OCI-LY1 (cell line): ENCODE results near the gene HSPB9.
A peak's percentile ranks its signal among the peaks of the same experiment; 100 is the strongest.

ENCODE experiments used
- H2AFZ ChIP-seq: fragments of 200-600 bp; sonication (generic), shearing (Covaris generic); 2 replicates; pipeline ENCODE4 v1.6.0; 2014; ENCODE audit warnings: antibody characterized with exemption, mild to moderate bottlenecking, low read length
- H3F3A ChIP-seq: fragments of 200-600 bp; sonication (generic), shearing (Covaris generic); 2 replicates; pipeline ENCODE4 v1.6.0; 2014; ENCODE audit warnings: mild to moderate bottlenecking, antibody characterized with exemption, low read length, moderate library complexity; ENCODE audit not compliant: insufficient read depth
- H3K27ac ChIP-seq: fragments of 200-600 bp; sonication (generic); 2 replicates; pipeline ENCODE4 v1.5.1; 2014; ENCODE audit warnings: low read length, mixed run types, mild to moderate bottlenecking, low read depth; ENCODE audit not compliant: poor library complexity, severe bottlenecking
- H3K27me3 ChIP-seq: fragments of 200-600 bp; sonication (generic); 2 replicates; pipeline ENCODE4 v1.6.0; 2014; ENCODE audit warnings: antibody characterized with exemption, mild to moderate bottlenecking, low read length, moderate library complexity; ENCODE audit not compliant: insufficient read depth
- H3K36me3 ChIP-seq: fragments of 200-600 bp; sonication (generic); 2 replicates; pipeline ENCODE4 v1.6.1; 2014; ENCODE audit warnings: mild to moderate bottlenecking, antibody characterized with exemption, low read length, moderate library complexity, mixed read lengths; ENCODE audit not compliant: insufficient read depth
- H3K4me1 ChIP-seq: fragments of 200-600 bp; sonication (generic); 2 replicates; pipeline ENCODE4 v1.5.1; 2014; ENCODE audit warnings: mild to moderate bottlenecking, low read length, moderate library complexity; ENCODE audit not compliant: insufficient read depth, severe bottlenecking
- H3K4me2 ChIP-seq: fragments of 200-600 bp; sonication (generic), shearing (Covaris generic); 2 replicates; pipeline ENCODE4 v1.6.1; 2014; ENCODE audit warnings: low read length
- H3K4me3 ChIP-seq: fragments of 200-600 bp; sonication (generic); 2 replicates; pipeline ENCODE4 v1.5.1; 2014; ENCODE audit warnings: low read length, low read depth, mild to moderate bottlenecking, mixed read lengths; ENCODE audit not compliant: poor library complexity, severe bottlenecking
- H3K79me2 ChIP-seq: fragments of 200-600 bp; shearing (Covaris generic); 2 replicates; pipeline ENCODE4 v1.6.1; 2016; ENCODE audit warnings: mixed run types, low read length, mixed read lengths; ENCODE audit not compliant: insufficient read depth
- H3K9ac ChIP-seq: fragments of 200-600 bp; sonication (generic), shearing (Covaris generic); 2 replicates; pipeline ENCODE4 v1.6.1; 2014; ENCODE audit warnings: mild to moderate bottlenecking, low read length, mixed read lengths
- H3K9me2 ChIP-seq: fragments of 200-600 bp; sonication (generic), shearing (Covaris generic); 2 replicates; pipeline ENCODE4 v1.6.1; 2014; ENCODE audit warnings: low read depth, mild to moderate bottlenecking, low read length, mixed read lengths
- H3K9me3 ChIP-seq: fragments of 200-600 bp; shearing (Covaris generic); 2 replicates; pipeline ENCODE4 v1.6.1; 2014; ENCODE audit warnings: low read length, mixed read lengths
- H4K20me1 ChIP-seq: fragments of 200-600 bp; sonication (generic), shearing (Covaris generic); 2 replicates; pipeline ENCODE4 v1.6.0; 2016; ENCODE audit warnings: mild to moderate bottlenecking, low read length; ENCODE audit not compliant: insufficient read depth
- EZH2 ChIP-seq: fragments of 200-600 bp; sonication (generic), shearing (Covaris generic); IDR thresholded peaks from 2 replicates; pipeline ENCODE4 v1.8.0; 2017; ENCODE audit warnings: borderline replicate concordance, mixed run types, mild to moderate bottlenecking, antibody characterized with exemption, low read length, moderate library complexity, mixed read lengths
- TF ChIP-seq, protein P1 (sequence below): fragments of 200-600 bp; sonication (generic), shearing (Covaris generic); IDR thresholded peaks from 2 replicates; pipeline ENCODE4 v1.5.1; 2017; ENCODE audit warnings: mild to moderate bottlenecking, antibody characterized with exemption, low read length, moderate library complexity, mixed read lengths

Gene HSPB9

DNA sequence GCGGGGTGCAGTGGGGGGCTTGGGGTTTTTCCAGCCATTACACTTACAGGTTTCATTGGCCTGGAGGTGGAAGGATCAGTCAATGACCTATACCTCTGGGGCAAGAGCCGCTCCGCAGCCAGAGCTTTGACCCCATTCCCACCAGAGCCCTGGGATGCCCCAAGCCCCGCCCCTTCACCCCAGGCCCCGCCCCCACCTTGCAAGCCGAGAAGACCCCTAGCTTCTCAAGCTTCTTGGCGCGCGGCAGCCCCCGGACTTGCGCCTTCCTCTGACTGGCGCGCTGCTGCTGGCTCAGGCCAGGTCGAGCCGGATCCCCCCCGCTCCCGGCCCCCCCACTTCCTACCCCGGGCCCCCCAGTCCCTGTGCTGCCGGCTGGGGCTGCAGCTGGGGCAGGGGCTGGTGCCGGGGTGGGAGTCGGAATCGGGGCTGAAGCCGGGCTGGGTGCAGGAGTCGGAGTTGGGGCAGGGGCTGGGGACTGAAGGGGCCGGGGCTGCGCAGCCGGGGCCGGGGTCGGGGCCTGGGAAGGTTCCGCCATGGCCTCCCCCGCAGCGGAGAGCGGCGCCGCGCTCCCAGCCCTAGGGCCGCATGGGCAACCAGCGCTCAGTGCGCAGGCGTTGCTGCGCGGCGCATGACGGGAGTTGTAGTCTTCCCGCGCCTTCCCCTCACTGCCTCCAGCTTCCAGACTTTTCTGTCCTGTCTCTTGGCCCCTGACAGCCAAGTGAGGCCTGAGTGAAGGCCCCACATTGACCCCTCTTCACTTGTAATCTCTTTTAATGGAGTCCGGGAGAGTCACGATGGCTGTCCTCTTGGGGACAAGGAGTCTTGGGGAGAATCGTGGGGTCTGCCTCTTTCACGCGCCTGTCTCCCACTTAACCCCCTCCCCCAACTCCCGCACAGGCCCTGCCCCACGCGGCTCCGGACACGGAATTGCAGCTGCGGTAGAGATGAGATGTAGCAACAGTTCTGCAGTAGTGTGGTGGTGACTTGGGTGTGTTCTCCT is 1.5 kb upstream of the HSPB9 start, which contains the start of gene KAT2A:
TSS of gene KAT2A (minus strand) at position 598 of the 1,000 bp plus-strand sequence. CDS start at position 535, 63 bp downstream.
- peaks cover 36% of the 10 kb centered on the region for H3K36me3 ChIP-seq
- no peaks in the 10 kb centered on the region for H3K9me2 ChIP-seq
- no peak within 1 kb of the TSS for H2AFZ ChIP-seq
- no peaks in the 10 kb centered on the region for H3K79me2 ChIP-seq
- H3K27ac ChIP-seq = peak within 1 kb of the TSS; percentile 64
- H3K4me3 ChIP-seq = peak within 1 kb of the TSS; percentile 83
- H3K9me3 ChIP-seq = no peaks in the 10 kb centered on the region
- peaks cover 37% of the 10 kb centered on the region for H3K4me1 ChIP-seq
- no peaks in the 10 kb centered on the region for H3F3A ChIP-seq
- peak within 1 kb of the TSS; percentile 99 for H3K4me2 ChIP-seq
- H3K9ac ChIP-seq = peak within 1 kb of the TSS; percentile 93
- no peaks in the 10 kb centered on the region for H4K20me1 ChIP-seq
- TF ChIP-seq, protein P1, sequence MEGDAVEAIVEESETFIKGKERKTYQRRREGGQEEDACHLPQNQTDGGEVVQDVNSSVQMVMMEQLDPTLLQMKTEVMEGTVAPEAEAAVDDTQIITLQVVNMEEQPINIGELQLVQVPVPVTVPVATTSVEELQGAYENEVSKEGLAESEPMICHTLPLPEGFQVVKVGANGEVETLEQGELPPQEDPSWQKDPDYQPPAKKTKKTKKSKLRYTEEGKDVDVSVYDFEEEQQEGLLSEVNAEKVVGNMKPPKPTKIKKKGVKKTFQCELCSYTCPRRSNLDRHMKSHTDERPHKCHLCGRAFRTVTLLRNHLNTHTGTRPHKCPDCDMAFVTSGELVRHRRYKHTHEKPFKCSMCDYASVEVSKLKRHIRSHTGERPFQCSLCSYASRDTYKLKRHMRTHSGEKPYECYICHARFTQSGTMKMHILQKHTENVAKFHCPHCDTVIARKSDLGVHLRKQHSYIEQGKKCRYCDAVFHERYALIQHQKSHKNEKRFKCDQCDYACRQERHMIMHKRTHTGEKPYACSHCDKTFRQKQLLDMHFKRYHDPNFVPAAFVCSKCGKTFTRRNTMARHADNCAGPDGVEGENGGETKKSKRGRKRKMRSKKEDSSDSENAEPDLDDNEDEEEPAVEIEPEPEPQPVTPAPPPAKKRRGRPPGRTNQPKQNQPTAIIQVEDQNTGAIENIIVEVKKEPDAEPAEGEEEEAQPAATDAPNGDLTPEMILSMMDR = no peak
- no peak for TF ChIP-seq EZH2
- H3K27me3 ChIP-seq = no peaks in the 10 kb centered on the region

DNA sequence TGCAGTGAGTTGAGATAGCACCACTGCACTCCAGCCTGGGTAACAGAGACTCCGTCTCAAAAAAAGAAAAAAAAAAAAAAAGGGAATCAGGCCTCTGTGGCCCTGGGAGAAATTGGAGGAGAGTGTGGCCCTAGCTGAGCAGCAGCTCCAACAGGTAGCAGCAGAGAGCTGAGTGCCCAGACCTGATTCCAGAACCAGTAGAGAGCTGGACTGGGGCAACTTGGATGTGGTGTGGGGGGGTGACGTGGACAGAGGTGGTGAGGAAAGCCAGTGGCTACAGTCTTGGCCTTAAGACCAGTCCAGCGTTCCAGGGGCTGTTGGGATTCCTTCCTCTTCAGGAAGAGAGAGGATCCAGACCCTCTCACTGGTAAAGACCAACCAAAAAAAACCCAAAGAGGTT is 1.7 kb downstream of the HSPB9 start:
- H3K4me3 ChIP-seq = no peak overlapping the region
- H3K36me3 ChIP-seq = peaks cover 46% of the 10 kb centered on the region
- 0 out of 2 replicates have a peak, but pooled peaks cover 4% of the 10 kb centered on the region for H3F3A ChIP-seq
- H3K9ac ChIP-seq = no peak overlapping the region
- H3K4me1 ChIP-seq = peaks cover 20% of the 10 kb centered on the region
- no peaks in the 10 kb centered on the region for H3K9me3 ChIP-seq
- H4K20me1 ChIP-seq = no peaks in the 10 kb centered on the region
- H2AFZ ChIP-seq = no peak overlapping the region
- H3K79me2 ChIP-seq = no peaks in the 10 kb centered on the region
- TF ChIP-seq EZH2 = no peak
- TF ChIP-seq, protein P1 = no peak
- H3K27me3 ChIP-seq = no peaks in the 10 kb centered on the region
- no peak overlapping the region for H3K4me2 ChIP-seq
- H3K27ac ChIP-seq = no peak overlapping the region
- no peaks in the 10 kb centered on the region for H3K9me2 ChIP-seq

DNA sequence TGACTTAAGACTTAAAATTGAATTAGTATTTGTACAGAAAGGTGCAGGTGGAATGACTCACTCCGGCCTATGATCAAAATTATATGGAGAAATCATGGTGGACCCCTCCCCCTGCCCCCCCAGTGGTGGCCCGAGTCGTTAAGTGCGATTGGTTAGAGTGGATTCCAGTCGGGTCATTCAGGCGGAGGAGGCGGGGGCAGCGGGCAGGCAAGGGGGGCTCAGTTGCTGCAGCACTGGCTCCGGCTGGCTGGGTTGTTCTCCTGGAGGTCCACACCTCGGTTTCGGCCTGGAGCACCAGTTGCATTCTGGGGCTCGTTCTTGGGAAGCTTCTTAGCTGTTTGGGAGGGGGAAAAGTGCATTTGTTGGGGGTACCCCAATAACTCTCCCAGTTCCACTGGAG is 3.0 kb downstream of the HSPB9 start:
- H3K36me3 ChIP-seq = peaks cover 56% of the 10 kb centered on the region
- no peaks in the 10 kb centered on the region for H3K27me3 ChIP-seq
- H2AFZ ChIP-seq = no peak overlapping the region
- no peak overlapping the region for H3K4me2 ChIP-seq
- no peaks in the 10 kb centered on the region for H3K9me3 ChIP-seq
- no peak overlapping the region for H3K27ac ChIP-seq
- H3F3A ChIP-seq = 0 out of 2 replicates have a peak, but pooled peaks cover 4% of the 10 kb centered on the region
- H3K4me3 ChIP-seq = no peak overlapping the region
- TF ChIP-seq, protein P1 = no peak
- no peak for TF ChIP-seq EZH2
- H3K9me2 ChIP-seq = no peaks in the 10 kb centered on the region
- H3K9ac ChIP-seq = no peak overlapping the region
- peaks cover 7% of the 10 kb centered on the region for H3K4me1 ChIP-seq
- no peaks in the 10 kb centered on the region for H4K20me1 ChIP-seq
- H3K79me2 ChIP-seq = no peaks in the 10 kb centered on the region
